Measurements from ENCODE around the gene FSTL4. TPM values are rescaled to one million over a fixed set of nuclear protein-coding genes. Genes with fewer than 3 reads are reported as not detected.

FSTL4 gene
- polyA plus RNA-seq, 3 donors, result not detected

- H2AFZ ChIP-seq (ENCODE audit: insufficient read depth, low read depth, low read length, poor library complexity, severe bottlenecking), result no peak overlapping the region
- no peak overlapping the region for H3K4me2 ChIP-seq (replicated peaks; ENCODE audit: extremely low read depth, low read length, poor library complexity, severe bottlenecking)
- no peak overlapping the region for H3K4me3 Mint-ChIP-seq
- H3K9me3 Mint-ChIP-seq, result peaks cover 0 to 5% (median 3%) of the 10 kb centered on the region in 7 donors
- peaks cover 10% of the 10 kb centered on the region for H3K4me1 Mint-ChIP-seq
- no peak overlapping the region for H3K27ac Mint-ChIP-seq
- no peaks in the 10 kb centered on the region for H3K27me3 ChIP-seq (ENCODE audit: control insufficient read depth in 2 of 2, insufficient read depth in 2 of 2, low read length in 2 of 2)
- TF ChIP-seq CTCF (IDR thresholded peaks at IDR 0.05), result no peak
- no peaks in the 10 kb centered on the region for H3K4me1 ChIP-seq (ENCODE audit: control insufficient read depth in 1 of 2, insufficient read depth in 2 of 2, low read length in 2 of 2)
- no peaks in the 10 kb centered on the region for H3K9me3 ChIP-seq (replicated peaks in 1 of 2; ENCODE audit: control insufficient read depth in 1 of 2, insufficient read depth in 1 of 2, low read length in 2 of 2)
- H3K36me3 Mint-ChIP-seq, result no peaks in the 10 kb centered on the region
- WGBS (ENCODE audit: insufficient coverage), result no CpG with 5 or more reads among the region's 2 CpGs
- H3K4me3 ChIP-seq (replicated peaks in 1 of 3; ENCODE audit: low read depth in 2 of 3, low read length in 3 of 3), result no peak overlapping the region
- no peak overlapping the region for H3K27ac ChIP-seq (ENCODE audit: low read depth in 1 of 2, low read length in 2 of 2)
- DNase-seq, result no peak
- H3K36me3 ChIP-seq (replicated peaks in 1 of 2; ENCODE audit: control insufficient read depth in 1 of 2, insufficient read depth in 2 of 2, low read length in 2 of 2), result no peaks in the 10 kb centered on the region
- H3K27me3 Mint-ChIP-seq (ENCODE audit: low read depth in 3 of 3), result peaks cover 0 to 2% (median 2%) of the 10 kb centered on the region in 3 donors
- intact Hi-C loops (cut with micrococcal nuclease), result no loop called here
- H4K20me1 ChIP-seq (ENCODE audit: insufficient read depth, low read length), result no peaks in the 10 kb centered on the region
- no peak overlapping the region for H3K9ac ChIP-seq (ENCODE audit: insufficient read depth, low read length, poor library complexity, severe bottlenecking)
- no peaks in the 10 kb centered on the region for H3K79me2 ChIP-seq (ENCODE audit: insufficient read depth, low read length)
Measured at GRCh38 chr5:133397348-133397747, 215.0 kb downstream of the FSTL4 start.

- Mint-ChIP-seq H3K9me3 (peaks cover 0 to 5% (median 3%) of the 10 kb centered on the region in 7 donors), H3K27ac (no peak overlapping the region)
- intact Hi-C loops (cut with micrococcal nuclease), result no loop called here
Measured at GRCh38 chr5:133396814-133397213, 215.5 kb downstream of the FSTL4 start.

More at GRCh38 chr5:133396814-133397213, 215.5 kb downstream of the FSTL4 start:
- DNase-seq, result no peak
- Mint-ChIP-seq H3K4me3 (no peak overlapping the region), H3K36me3 (no peaks in the 10 kb centered on the region), H3K4me1 (peaks cover 10% of the 10 kb centered on the region), H3K27me3 (ENCODE audit: low read depth in 3 of 3) (peaks cover 0 to 2% (median under 1%) of the 10 kb centered on the region in 3 donors)
- no peaks in the 10 kb centered on the region for H3K9me3 ChIP-seq (replicated peaks in 1 of 2; ENCODE audit: control insufficient read depth in 1 of 2, insufficient read depth in 1 of 2, low read length in 2 of 2)
- no CpG with 5 or more reads among the region's 7 CpGs for WGBS (ENCODE audit: insufficient coverage)
- TF ChIP-seq CTCF (IDR thresholded peaks at IDR 0.05), result no peak
- H3K4me2 ChIP-seq (replicated peaks; ENCODE audit: extremely low read depth, low read length, poor library complexity, severe bottlenecking), result no peak overlapping the region
- no peak overlapping the region for H3K4me3 ChIP-seq (replicated peaks in 1 of 3; ENCODE audit: low read depth in 2 of 3, low read length in 3 of 3)
- H2AFZ ChIP-seq (ENCODE audit: insufficient read depth, low read depth, low read length, poor library complexity, severe bottlenecking), result no peak overlapping the region
- H3K79me2 ChIP-seq (ENCODE audit: insufficient read depth, low read length), result no peaks in the 10 kb centered on the region
- H3K9ac ChIP-seq (ENCODE audit: insufficient read depth, low read length, poor library complexity, severe bottlenecking), result no peak overlapping the region
- no peaks in the 10 kb centered on the region for H3K27me3 ChIP-seq (ENCODE audit: control insufficient read depth in 2 of 2, insufficient read depth in 2 of 2, low read length in 2 of 2)
- no peak overlapping the region for H3K27ac ChIP-seq (ENCODE audit: low read depth in 1 of 2, low read length in 2 of 2)
- no peaks in the 10 kb centered on the region for H4K20me1 ChIP-seq (ENCODE audit: insufficient read depth, low read length)
- H3K36me3 ChIP-seq (replicated peaks in 1 of 2; ENCODE audit: control insufficient read depth in 1 of 2, insufficient read depth in 2 of 2, low read length in 2 of 2), result no peaks in the 10 kb centered on the region
- no peaks in the 10 kb centered on the region for H3K4me1 ChIP-seq (ENCODE audit: control insufficient read depth in 1 of 2, insufficient read depth in 2 of 2, low read length in 2 of 2)

Measured in CD14-positive monocyte (primary cell).